Naive B cell (primary cell): ENCODE measurements around the gene ITIH1. TPM values are rescaled to one million over a fixed set of nuclear protein-coding genes. Genes with fewer than 3 reads are reported as not detected.
A peak's percentile ranks its signal among the peaks of the same experiment; 100 is the strongest.

Experiments
- ATAC-seq, 2 donors: fragments of 150-1000 bp; cut with Tn5 transposase; 2 replicates each; pipeline ENCODE4 v1.10.0; 2021; ENCODE audit warnings: low read depth in 2 of 2, mild to moderate bottlenecking in 2 of 2, moderate library complexity in 2 of 2
- DNase-seq: peaks from one replicate; pipeline ENCODE4 v3.0.0; 2022
- H3K27ac Mint-ChIP-seq, 6 donors: one replicate each; pipeline ENCODE4 v1.8.0; 2020 to 2022; ENCODE audit warnings: mild to moderate bottlenecking in 6 of 6, mixed read lengths in 6 of 6, moderate library complexity in 5 of 6, inconsistent platforms in 2 of 6
- H3K27me3 Mint-ChIP-seq, 3 donors: one replicate each; pipeline ENCODE4 v1.8.0; 2021 to 2022; ENCODE audit warnings: mixed read lengths in 3 of 3, mild to moderate bottlenecking in 1 of 3
- H3K36me3 Mint-ChIP-seq, 2 donors: one replicate each; pipeline ENCODE4 v1.8.0; 2020 to 2022; ENCODE audit warnings: mixed read lengths in 2 of 2, inconsistent platforms in 1 of 2, mild to moderate bottlenecking in 1 of 2
- H3K4me1 Mint-ChIP-seq, 3 donors: one replicate each; pipeline ENCODE4 v1.8.0; 2020 to 2022; ENCODE audit warnings: mixed read lengths in 3 of 3, inconsistent platforms in 1 of 3, mild to moderate bottlenecking in 1 of 3, moderate library complexity in 1 of 3
- H3K4me3 Mint-ChIP-seq, 8 donors: one replicate each; pipeline ENCODE4 v1.8.0; 2020 to 2022; ENCODE audit warnings: mild to moderate bottlenecking in 8 of 8, mixed read lengths in 8 of 8, moderate library complexity in 8 of 8, inconsistent platforms in 2 of 8
- H3K9me3 Mint-ChIP-seq, 7 donors: one replicate each; pipeline ENCODE4 v1.8.0; 2020 to 2022; ENCODE audit warnings: mixed read lengths in 7 of 7, mild to moderate bottlenecking in 5 of 7, inconsistent platforms in 2 of 7, moderate library complexity in 1 of 7
- polyA plus RNA-seq, 6 donors: library from polyadenylated mRNA; unstranded; fragments of 300-500 nt; fragmentation: Illumina TruSeq; gene quantifications; one replicate each; pipeline ENCODE4 v1.2.3, GENCODE V29; 2021; ENCODE audit warnings: low read depth in 6 of 6

ITIH1 gene
- polyA plus RNA-seq, 6 donors from 2014 or later, result 1.7 to 3.7 TPM; not detected in 4

DNA sequence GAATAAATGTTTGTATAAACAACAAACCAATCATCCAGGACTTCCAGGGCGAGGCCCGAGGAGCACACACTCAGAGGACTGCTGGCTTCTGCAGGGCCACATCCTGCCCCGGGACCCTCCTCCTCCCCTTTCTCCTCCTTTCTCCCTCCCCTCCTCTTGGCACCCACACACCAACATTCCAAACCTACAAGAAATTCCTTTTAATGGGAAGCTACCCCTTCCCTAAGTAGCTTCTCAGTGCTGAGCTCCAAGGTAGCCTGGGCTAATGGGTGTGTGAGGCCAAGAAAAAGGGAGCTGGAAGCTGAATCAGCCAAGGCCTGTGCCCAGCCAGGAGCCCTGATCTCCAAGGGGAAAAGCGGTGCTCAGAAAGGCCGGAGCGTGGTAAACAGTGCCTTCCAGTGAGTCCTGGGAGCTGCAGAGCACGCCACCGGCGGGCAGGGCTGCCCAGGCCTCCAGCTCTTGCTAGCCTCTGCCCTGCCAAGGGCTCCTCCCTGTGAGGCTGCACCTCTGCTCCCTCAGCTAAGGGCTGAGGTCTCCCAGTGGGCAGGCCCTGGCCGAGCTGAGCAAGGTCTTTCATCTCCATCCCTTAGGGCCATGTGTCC is 21.1 kb downstream of the ITIH1 start:
- Mint-ChIP-seq H3K27me3 (no peaks in the 10 kb centered on the region), H3K27ac (peak overlapping the region in 1 of 6 donors; percentile 58), H3K9me3 (peaks cover 0 to 2% (median 0%) of the 10 kb centered on the region in 7 donors), H3K4me1 (peaks cover 0 to 2% (median 0%) of the 10 kb centered on the region in 3 donors), H3K4me3 (no peak overlapping the region), H3K36me3 (no peaks in the 10 kb centered on the region)
- no peak for DNase-seq
- no peak for ATAC-seq

DNA sequence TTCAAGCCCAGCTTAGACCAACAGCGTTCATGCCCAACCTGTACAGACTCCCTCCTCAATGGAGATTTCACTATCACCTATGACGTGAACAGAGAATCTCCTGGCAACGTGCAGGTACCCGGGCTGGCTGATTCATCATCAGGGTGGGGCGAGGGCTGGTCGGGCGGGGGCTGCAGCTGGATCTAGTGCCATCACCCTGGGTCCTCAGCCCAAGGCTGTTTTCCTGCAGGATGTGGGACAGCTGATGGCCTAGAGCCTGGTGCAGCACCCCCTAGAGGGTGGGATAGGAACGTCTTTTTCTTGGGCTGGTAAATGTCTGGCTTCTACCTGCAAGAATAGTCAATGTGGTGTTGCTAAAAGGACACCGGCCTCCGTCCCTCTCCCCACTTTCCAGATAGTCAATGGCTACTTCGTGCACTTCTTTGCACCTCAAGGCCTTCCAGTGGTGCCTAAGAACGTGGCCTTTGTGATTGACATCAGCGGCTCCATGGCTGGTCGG is 21.6 kb downstream of the ITIH1 start:
- Mint-ChIP-seq H3K27me3 (no peaks in the 10 kb centered on the region), H3K4me3 (no peak overlapping the region), H3K9me3 (peaks cover 0 to 2% (median 0%) of the 10 kb centered on the region in 7 donors), H3K27ac (peak overlapping the region in 1 of 6 donors; percentile 58), H3K4me1 (no peaks in the 10 kb centered on the region), H3K36me3 (no peaks in the 10 kb centered on the region)
- peak in 1 of 2 donors; percentile 28 for ATAC-seq
- DNase-seq, result no peak

DNA sequence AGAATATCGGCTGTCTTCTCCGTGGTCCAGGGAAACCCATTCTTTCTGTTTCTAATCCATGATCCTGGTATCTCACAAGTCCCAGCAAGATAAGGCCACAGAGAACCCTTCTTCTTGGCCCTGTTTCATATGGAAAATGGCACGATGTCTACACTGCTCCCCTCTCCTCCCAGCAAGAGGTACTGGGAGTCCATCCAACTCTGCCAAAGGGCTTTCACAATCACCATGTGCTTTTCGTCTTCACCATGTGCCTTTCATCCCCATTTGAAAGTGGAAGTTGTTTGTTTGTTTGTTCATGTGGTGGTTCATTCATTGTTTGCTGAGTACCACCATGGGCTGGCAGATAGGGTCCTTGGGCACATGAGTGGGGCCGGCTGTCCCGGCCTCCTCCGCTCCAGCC is 22.7 kb downstream of the ITIH1 start:
- H3K36me3 Mint-ChIP-seq, result no peaks in the 10 kb centered on the region
- ATAC-seq (no peak), DNase-seq (no peak)
- no peak overlapping the region for H3K27ac Mint-ChIP-seq
- H3K4me1 Mint-ChIP-seq, result no peaks in the 10 kb centered on the region
- H3K4me3 Mint-ChIP-seq, result no peak overlapping the region
- H3K27me3 Mint-ChIP-seq, result no peaks in the 10 kb centered on the region
- peaks cover 0 to 2% (median 0%) of the 10 kb centered on the region in 7 donors for H3K9me3 Mint-ChIP-seq

DNA sequence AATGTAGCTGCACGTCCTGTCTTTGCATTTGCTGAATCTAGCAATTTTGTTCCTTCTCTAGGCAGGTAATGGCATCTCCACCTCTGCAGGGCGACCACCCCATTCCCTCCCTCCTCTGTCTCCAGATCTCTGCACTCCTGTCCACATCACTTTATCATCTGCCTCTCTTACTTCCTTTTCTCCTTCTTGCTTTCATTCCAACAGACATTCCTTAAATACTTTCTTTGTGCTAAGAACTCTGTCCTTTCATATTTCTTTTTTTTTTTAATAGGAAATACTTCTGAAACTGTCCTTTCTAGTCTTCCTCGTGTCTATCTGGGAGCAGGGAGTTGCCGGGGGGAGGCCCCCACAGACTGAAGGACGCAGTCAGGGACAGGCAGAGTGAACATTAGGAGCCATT is 24.4 kb downstream of the ITIH1 start:
- Mint-ChIP-seq H3K27me3 (no peaks in the 10 kb centered on the region), H3K9me3 (no peaks in the 10 kb centered on the region), H3K27ac (no peak overlapping the region), H3K4me1 (no peaks in the 10 kb centered on the region), H3K36me3 (no peaks in the 10 kb centered on the region), H3K4me3 (no peak overlapping the region)
- ATAC-seq, result no peak
- no peak for DNase-seq

DNA sequence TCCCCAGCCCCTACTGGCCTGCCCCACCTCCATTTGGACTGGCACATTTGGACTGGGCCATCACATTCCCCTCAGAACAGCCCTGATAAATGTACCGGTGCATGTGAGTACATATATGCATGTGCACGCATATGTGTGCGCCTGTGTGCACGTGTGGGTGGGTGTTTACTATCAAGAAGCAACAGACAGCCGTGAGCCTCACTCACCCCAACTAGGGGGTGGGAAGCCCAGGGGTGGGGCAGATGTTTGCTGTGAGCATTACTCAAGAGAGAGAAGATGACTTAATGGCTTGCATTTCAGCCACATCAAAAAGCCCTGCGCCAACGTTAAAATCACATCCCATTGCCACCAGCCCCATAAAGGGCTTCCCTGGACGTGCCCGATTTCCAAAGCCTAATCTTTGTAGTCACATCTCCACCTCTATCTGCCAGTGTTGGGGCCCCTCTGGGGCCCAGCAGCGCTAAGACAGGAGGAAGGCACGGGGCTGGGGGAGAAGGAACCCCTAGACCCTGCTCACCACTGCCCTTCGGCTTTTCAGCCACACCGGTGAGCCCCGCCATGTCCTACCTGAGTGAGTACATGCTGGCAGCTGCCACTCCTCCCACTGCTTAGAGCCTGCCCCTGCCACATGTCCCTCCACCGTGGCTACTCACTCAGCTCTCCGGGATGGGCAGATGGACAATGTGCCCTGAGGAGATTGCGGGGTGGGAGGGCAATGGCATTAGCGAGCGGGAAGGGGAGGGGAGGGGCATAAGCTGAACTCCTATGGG is 28.1 kb downstream of the ITIH1 start:
- Mint-ChIP-seq H3K4me3 (no peak overlapping the region), H3K27me3 (no peaks in the 10 kb centered on the region), H3K9me3 (peaks cover 0 to 2% (median 0%) of the 10 kb centered on the region in 7 donors), H3K36me3 (no peaks in the 10 kb centered on the region), H3K27ac (no peak overlapping the region), H3K4me1 (no peaks in the 10 kb centered on the region)
- no peak for DNase-seq
- no peak for ATAC-seq

DNA sequence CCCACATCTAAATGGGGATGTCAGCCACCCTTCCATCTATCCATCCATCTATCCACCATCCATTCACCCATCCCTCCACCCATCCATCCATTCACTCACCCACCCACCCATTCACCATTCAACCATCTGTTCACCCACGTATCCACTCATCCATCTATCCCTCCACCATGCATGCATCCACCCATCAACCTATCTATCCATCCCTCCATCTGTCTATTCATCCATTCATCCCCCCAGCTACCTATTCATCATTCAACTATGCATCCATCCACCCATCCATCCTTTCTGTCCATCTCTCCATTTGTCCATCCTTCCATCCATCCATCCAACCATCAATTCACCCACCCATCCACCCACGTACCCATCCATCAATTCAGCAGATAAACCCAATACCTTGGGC is 31.8 kb downstream of the ITIH1 start:
- Mint-ChIP-seq H3K27ac (peak overlapping the region in 2 of 6 donors; percentile 1 to 4), H3K4me1 (no peaks in the 10 kb centered on the region)

DNA sequence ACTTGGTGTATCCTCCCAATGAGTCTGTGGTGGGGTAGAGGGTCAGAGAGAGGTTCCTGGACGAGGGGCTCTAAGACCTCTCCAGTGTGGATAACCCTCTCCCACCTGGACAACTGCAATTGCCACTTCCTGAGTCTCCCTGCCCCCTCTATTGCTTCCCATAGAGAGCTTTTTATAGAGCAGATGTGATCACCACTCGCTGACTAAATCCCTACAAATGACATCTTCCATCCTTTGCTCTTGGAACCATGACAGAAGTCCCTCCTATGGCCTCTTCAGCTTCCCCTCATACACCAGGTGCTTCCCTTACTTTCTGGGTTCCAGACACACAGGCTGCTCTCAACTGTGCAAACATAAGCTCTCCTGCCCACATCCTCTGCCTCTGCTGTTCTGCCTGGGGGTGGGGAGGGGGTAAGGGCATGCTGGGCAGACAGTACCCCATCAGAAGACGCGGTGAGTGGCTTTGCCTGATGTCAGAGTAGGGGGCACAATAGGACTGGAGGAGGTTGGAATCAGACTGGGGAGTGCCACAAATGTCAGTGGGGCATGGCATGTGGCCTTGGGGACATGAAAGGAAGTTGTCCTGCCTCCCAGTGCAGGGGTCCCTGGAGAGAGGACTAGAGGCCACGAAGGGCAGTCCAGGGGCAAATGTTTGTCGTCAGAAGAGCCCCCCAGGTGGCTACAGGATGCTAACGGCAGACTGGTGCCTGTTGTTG is 32.4 kb downstream of the ITIH1 start:
- Mint-ChIP-seq H3K4me3 (no peak overlapping the region), H3K9me3 (peaks cover 0 to 2% (median 0%) of the 10 kb centered on the region in 7 donors), H3K27ac (peak overlapping the region in 2 of 6 donors; percentile 16 to 51), H3K36me3 (no peaks in the 10 kb centered on the region), H3K4me1 (no peaks in the 10 kb centered on the region), H3K27me3 (no peaks in the 10 kb centered on the region)
- ATAC-seq, result no peak
- DNase-seq, result no peak

More for the DNA sequence above, 31.8 kb downstream of the ITIH1 start:
- H3K9me3 Mint-ChIP-seq, result peaks cover 0 to 2% (median 0%) of the 10 kb centered on the region in 7 donors
- H3K4me3 Mint-ChIP-seq, result no peak overlapping the region
- no peaks in the 10 kb centered on the region for H3K36me3 Mint-ChIP-seq
- DNase-seq, result no peak
- ATAC-seq, result no peak
- H3K27me3 Mint-ChIP-seq, result no peaks in the 10 kb centered on the region

DNA sequence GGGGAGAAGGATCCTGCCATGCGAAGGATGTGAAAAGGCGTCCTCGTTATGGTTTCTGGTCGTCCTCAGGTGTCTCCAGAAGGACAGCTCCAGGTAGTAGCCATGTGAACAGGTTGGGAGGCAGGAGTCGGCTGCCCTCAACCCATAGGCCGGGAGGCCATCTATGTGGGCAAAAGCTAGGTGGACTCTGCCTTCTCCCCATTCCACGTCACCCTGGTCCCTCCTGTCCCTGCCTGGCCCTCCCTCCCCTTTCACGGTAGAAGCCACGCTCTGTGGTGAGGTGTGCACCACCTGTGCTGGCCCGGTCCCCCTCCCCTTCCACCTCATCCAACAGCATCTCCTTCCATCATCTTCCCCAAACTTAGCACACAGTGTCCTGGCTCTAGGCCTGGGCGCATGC is 33.5 kb downstream of the ITIH1 start:
- no peak overlapping the region for H3K4me3 Mint-ChIP-seq
- H3K27ac Mint-ChIP-seq, result peak overlapping the region in 1 of 6 donors; percentile 62

DNA sequence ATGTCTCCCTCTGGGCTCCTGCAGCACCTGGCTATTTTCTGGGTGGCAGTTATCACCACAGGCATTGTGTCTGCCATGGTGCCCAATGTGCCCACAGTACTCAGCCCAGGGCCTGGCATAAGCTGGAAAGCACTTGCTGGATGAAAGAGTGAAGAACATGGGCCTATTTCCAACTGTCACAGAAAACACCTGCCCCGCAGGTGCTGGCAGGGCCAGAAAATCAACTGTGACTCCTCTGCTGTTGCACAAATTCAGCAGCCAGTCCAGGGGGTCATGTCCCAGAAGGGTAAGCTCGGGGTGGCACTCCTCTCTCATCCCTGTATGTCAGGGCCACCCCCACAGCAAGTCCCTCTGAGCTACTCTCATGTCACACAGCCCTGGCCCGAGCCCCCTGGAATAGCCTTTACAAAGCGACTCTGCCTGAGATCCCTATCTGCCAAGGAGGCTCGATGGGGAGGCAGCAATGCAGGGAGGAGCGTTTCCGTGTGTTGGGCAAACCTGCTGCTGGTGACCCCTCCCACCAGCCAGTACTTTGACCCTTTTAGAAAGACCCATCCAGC is 34.1 kb downstream of the ITIH1 start:
- no peak for ATAC-seq
- Mint-ChIP-seq H3K27ac (peak overlapping the region in 1 of 6 donors; percentile 62), H3K27me3 (no peaks in the 10 kb centered on the region), H3K36me3 (no peaks in the 10 kb centered on the region), H3K4me1 (no peaks in the 10 kb centered on the region), H3K9me3 (peaks cover 0 to 2% (median 0%) of the 10 kb centered on the region in 7 donors), H3K4me3 (no peak overlapping the region)
- DNase-seq, result no peak

More for the DNA sequence above, 33.5 kb downstream of the ITIH1 start:
- Mint-ChIP-seq H3K4me1 (no peaks in the 10 kb centered on the region), H3K36me3 (no peaks in the 10 kb centered on the region), H3K9me3 (peaks cover 0 to 2% (median 0%) of the 10 kb centered on the region in 7 donors), H3K27me3 (no peaks in the 10 kb centered on the region)
- ATAC-seq, result no peak
- no peak for DNase-seq

DNA sequence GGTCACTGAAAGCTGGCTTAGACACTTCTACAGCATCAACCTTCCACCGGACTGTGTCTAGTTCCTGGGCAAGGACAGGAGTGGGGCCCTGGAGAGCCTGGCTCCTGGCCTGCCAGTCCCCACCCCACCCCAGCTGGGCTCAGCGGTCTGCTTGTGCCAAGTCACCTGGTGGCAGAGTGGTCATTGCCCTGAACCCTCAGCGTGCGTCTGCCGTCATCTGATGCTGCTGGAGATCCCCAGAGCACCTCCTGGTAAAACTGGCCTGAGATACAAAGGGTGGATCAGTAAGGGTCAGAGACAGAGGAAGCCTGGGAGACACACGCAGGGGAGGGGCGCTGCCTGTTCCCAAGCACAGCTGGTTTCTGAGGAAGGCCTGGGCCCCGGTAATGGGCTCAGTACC is 36.4 kb downstream of the ITIH1 start:
- peaks cover 0 to 2% (median 0%) of the 10 kb centered on the region in 7 donors for H3K9me3 Mint-ChIP-seq
- H3K4me1 Mint-ChIP-seq, result no peaks in the 10 kb centered on the region
- H3K27me3 Mint-ChIP-seq, result no peaks in the 10 kb centered on the region
- ATAC-seq, result no peak
- no peak overlapping the region for H3K27ac Mint-ChIP-seq
- no peak for DNase-seq
- no peak overlapping the region for H3K4me3 Mint-ChIP-seq
- H3K36me3 Mint-ChIP-seq, result no peaks in the 10 kb centered on the region

DNA sequence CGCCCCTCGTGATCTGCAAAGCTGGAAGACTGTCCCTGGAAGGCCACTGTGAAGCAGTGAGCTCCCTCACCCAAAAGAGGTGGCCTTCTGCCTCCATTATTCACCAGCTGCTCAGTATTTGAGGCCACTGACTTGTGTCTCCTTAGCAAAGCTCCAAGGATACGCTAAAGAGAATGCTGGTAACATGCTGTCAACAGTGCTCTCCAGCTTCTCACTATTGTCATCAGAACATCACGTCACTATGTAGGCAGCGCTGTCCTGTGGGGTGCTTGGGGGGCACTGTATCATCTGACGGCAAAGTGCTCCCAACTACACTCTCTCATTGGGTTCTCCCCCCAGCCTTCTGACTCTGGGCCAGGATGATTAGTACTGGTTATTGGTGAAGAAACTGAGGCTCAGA is 38.8 kb downstream of the ITIH1 start:
- H3K4me3 Mint-ChIP-seq, result no peak overlapping the region
- no peaks in the 10 kb centered on the region for H3K9me3 Mint-ChIP-seq
- H3K36me3 Mint-ChIP-seq, result no peaks in the 10 kb centered on the region
- ATAC-seq, result no peak
- peak overlapping the region in 1 of 6 donors; percentile 51 for H3K27ac Mint-ChIP-seq
- H3K4me1 Mint-ChIP-seq, result no peaks in the 10 kb centered on the region
- DNase-seq, result no peak
- no peaks in the 10 kb centered on the region for H3K27me3 Mint-ChIP-seq

DNA sequence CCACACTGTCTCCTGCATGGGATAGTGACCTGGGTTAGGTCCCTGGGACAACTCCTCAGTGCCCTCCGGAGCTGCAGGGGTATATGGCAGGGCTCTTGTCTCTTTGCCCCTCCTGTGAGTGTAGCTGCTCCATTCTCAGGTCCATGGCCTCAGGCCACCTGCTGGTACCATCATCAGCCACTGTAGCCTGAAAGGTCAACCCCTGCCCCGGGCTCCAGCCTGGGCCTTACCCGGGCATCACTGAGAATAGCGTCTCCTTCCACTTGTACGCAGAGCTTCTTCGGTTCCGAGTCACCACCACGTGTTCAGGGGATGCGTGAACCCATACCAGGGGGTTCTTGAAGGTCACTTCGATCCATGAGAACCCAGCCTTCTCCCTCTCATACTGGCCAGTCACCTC is 39.3 kb downstream of the ITIH1 start:
- H3K9me3 Mint-ChIP-seq, result no peaks in the 10 kb centered on the region
- peak overlapping the region in 1 of 6 donors; percentile 51 for H3K27ac Mint-ChIP-seq

DNA sequence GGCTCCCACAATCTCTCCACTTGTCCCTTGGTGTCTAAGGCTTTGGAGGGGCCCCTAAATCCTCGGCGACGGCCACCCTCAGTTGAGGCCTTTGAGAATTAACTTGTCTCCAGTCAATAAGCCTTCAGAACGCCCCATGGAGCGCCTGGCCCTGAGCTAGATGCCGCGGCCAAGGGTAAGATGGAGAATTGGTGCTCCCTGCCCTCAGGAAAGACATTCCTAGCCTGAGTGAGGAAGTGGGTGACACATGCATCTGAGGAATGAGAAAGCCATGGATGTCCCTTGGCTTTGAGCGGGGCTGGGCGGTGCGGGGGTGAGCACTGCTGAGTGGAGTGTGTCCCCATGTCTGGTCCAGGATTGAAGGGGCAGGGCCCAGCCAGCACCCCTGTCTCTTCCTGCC is 39.8 kb downstream of the ITIH1 start:
- no peak for ATAC-seq
- no peak for DNase-seq
- H3K9me3 Mint-ChIP-seq, result no peaks in the 10 kb centered on the region
- no peaks in the 10 kb centered on the region for H3K36me3 Mint-ChIP-seq
- no peak overlapping the region for H3K27ac Mint-ChIP-seq
- no peak overlapping the region for H3K4me3 Mint-ChIP-seq
- H3K4me1 Mint-ChIP-seq, result no peaks in the 10 kb centered on the region
- no peaks in the 10 kb centered on the region for H3K27me3 Mint-ChIP-seq

More for the DNA sequence above, 39.3 kb downstream of the ITIH1 start:
- no peak for DNase-seq
- Mint-ChIP-seq H3K36me3 (no peaks in the 10 kb centered on the region), H3K4me3 (no peak overlapping the region), H3K4me1 (no peaks in the 10 kb centered on the region), H3K27me3 (no peaks in the 10 kb centered on the region)
- no peak for ATAC-seq
